ENCODE results near the gene HS1BP3. TPM values are rescaled to one million over a fixed set of nuclear protein-coding genes. Genes with fewer than 3 reads are reported as not detected.

Gene HS1BP3
- total and polyA plus RNA-seq, 2 of the 13 experiments (the other 11 are each of a cell fraction or from before 2014, with no cell fraction given), result 15.2 to 22.0 TPM

DNA sequence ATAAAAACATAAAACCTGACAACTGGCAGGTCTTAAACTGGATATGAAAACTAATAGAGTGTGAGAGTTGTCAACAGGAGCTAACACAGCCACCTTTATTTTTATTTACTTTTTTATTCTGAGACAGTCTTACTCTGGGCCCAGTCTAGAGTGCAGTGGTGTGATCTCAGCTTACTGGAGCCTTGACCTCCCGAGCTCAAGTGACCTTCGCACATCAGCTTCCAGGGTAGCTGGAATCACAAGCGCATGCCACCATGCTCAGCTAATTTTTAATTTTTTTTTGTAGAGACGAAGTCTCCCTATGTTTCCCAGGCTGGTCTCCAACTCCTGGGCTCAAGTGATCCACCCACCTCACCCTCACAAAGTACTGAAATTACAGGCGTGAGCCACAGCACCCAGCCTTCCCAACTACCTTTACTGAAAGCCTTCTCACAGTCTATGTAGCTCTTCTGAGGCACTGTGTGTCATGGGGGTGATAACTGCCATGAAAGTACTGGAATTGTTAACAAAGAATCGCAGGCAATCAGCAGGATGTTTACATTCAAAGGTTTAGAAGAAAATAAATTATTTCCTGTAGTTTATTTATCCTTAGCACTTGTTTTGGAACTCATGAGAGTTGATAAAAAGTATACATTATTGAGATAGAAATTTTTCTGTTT is 40.3 kb upstream of the HS1BP3 start (continued):
- TF ChIP-seq NR2F1 (CRISPR knock-in tag; IDR thresholded peaks at IDR 0.05) (0 out of 4 replicates have a peak, but pooled peaks of 1 of the 2 experiments have one; percentile 10), SMC3 (IDR thresholded peaks at IDR 0.05; ENCODE audit: low read length) (no peak), NR2F6 (IDR thresholded peaks at IDR 0.05) (peak; percentile 51; the same call in 1 of the 2 replicates), NR2F6 (CRISPR knock-in tag; IDR thresholded peaks at IDR 0.05) (peak; percentile 57; the same call in 1 of the 2 replicates), RFXAP (CRISPR knock-in tag; IDR thresholded peaks at IDR 0.05; ENCODE audit: borderline replicate concordance) (no peak), RNF2 (conservative IDR thresholded peaks at IDR 0.05; ENCODE audit: low read depth) (no peak), CBFB (CRISPR knock-in tag; IDR thresholded peaks at IDR 0.05) (no peak), ZNF598 (CRISPR knock-in tag; IDR thresholded peaks at IDR 0.05; ENCODE audit: borderline replicate concordance) (no peak), ZNF263 (CRISPR knock-in tag; IDR thresholded peaks at IDR 0.05) (no peak), POLR2AphosphoS2 (IDR thresholded peaks at IDR 0.05; ENCODE audit: low read depth, low read length) (no peak), FOXK1 (CRISPR knock-in tag; IDR thresholded peaks at IDR 0.05; ENCODE audit: borderline replicate concordance, low read depth) (no peak), HNF4A (CRISPR knock-in tag; IDR thresholded peaks at IDR 0.05) (peak; percentile 58), ZNF121 (CRISPR knock-in tag; IDR thresholded peaks at IDR 0.05) (no peak), KDM6A (CRISPR knock-in tag; IDR thresholded peaks at IDR 0.05; ENCODE audit: low read depth) (no peak), SOX13 (IDR thresholded peaks at IDR 0.05) (no peak), SOX13 (CRISPR knock-in tag; conservative IDR thresholded peaks at IDR 0.05 in 1 of 2, IDR thresholded peaks at IDR 0.05 in 1 of 2) (no peak), MAFG (CRISPR knock-in tag; IDR thresholded peaks at IDR 0.05) (no peak), SOX6 (IDR thresholded peaks at IDR 0.05) (no peak), SOX6 (CRISPR knock-in tag; IDR thresholded peaks at IDR 0.05) (0 out of 2 replicates have a peak, but pooled peaks have one; percentile 13), ZSCAN30 (CRISPR knock-in tag; IDR thresholded peaks at IDR 0.05) (no peak), DPF2 (CRISPR knock-in tag; IDR thresholded peaks at IDR 0.05; ENCODE audit: borderline replicate concordance, low read depth) (no peak), ZNF839 (CRISPR knock-in tag; IDR thresholded peaks at IDR 0.05; ENCODE audit: borderline replicate concordance) (no peak), SALL1 (CRISPR knock-in tag; IDR thresholded peaks at IDR 0.05) (peak; percentile 20; the same call in 1 of the 2 replicates), GMEB1 (CRISPR knock-in tag; IDR thresholded peaks at IDR 0.05; ENCODE audit: borderline replicate concordance) (no peak), SRSF4 (IDR thresholded peaks at IDR 0.05; ENCODE audit: low read depth, low read length, poor library complexity, severe bottlenecking) (no peak), ISL2 (CRISPR knock-in tag; IDR thresholded peaks at IDR 0.05) (no peak), TARDBP (CRISPR knock-in tag; IDR thresholded peaks at IDR 0.05) (no peak)

Measured in HepG2 (cell line).